Measurements from ENCODE around the gene NCAPG2. TPM values are rescaled to one million over a fixed set of nuclear protein-coding genes. Genes with fewer than 3 reads are reported as not detected.

Gene NCAPG2, protein sequence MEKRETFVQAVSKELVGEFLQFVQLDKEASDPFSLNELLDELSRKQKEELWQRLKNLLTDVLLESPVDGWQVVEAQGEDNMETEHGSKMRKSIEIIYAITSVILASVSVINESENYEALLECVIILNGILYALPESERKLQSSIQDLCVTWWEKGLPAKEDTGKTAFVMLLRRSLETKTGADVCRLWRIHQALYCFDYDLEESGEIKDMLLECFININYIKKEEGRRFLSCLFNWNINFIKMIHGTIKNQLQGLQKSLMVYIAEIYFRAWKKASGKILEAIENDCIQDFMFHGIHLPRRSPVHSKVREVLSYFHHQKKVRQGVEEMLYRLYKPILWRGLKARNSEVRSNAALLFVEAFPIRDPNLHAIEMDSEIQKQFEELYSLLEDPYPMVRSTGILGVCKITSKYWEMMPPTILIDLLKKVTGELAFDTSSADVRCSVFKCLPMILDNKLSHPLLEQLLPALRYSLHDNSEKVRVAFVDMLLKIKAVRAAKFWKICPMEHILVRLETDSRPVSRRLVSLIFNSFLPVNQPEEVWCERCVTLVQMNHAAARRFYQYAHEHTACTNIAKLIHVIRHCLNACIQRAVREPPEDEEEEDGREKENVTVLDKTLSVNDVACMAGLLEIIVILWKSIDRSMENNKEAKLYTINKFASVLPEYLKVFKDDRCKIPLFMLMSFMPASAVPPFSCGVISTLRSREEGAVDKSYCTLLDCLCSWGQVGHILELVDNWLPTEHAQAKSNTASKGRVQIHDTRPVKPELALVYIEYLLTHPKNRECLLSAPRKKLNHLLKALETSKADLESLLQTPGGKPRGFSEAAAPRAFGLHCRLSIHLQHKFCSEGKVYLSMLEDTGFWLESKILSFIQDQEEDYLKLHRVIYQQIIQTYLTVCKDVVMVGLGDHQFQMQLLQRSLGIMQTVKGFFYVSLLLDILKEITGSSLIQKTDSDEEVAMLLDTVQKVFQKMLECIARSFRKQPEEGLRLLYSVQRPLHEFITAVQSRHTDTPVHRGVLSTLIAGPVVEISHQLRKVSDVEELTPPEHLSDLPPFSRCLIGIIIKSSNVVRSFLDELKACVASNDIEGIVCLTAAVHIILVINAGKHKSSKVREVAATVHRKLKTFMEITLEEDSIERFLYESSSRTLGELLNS
- 11.7 TPM for total RNA-seq

- intact Hi-C loops (cut with DNase I): no loop called here
- DNase-seq (ENCODE audit: low spot score) (peak; percentile 99), ATAC-seq (peak; percentile 99)
Observed at GRCh38 chr7:158704524-158705233, at the start of gene NCAPG2. TSS of gene NCAPG2 (minus strand) at chr7:158704804. CDS start at chr7:158701899, 2,905 bp downstream.

DNA sequence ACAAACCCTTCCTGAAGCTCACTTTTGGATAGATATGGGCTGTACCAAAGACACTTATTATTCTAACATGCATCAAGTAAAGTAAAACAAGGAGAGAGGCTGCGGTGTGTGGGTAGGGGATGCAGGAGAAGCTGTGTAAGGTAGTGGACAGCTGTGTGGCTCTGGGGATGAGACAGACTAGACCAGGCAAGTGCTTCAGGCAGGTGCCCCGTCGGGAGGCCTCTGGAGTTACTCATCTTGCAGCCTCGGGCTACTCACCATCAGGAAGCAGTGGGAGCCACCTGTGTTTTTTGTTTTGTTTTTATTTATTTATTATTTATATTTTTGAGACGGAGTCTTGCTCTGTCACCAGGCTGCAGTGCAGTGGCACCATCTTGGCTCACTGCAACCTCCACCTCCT, 49.3 kb upstream of the NCAPG2 start:
- intact Hi-C loops (cut with DNase I): no loop called here
- DNase-seq (ENCODE audit: low spot score) (no peak), ATAC-seq (no peak)

DNA sequence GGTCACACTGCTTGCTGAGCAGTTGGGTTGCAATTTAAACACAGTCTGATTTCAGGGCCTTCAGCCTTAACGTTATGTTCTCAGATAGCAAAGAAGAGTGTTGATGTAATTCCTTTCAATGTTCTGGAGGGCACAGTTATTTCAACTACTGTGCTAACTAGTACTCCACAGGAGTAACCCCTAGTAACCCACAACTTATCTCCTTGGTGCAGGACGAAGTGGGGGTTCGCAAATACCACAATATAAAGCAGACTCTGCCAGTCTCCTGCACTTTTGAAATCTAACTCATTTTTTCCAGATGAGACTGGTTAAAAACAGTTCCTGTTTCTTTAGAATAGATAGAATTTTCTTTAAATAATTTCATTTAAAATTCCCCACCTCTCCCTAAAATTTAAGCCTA, 47.1 kb upstream of the NCAPG2 start:
- no peak for DNase-seq (ENCODE audit: low spot score)
- ATAC-seq: no peak
- intact Hi-C loops (cut with DNase I): no loop called here

GRCh38 chr7:158751199-158751598, 46.6 kb upstream of the NCAPG2 start:
- no peak for DNase-seq (ENCODE audit: low spot score)

GRCh38 chr7:158750702-158751101, 46.1 kb upstream of the NCAPG2 start:
- no peak for DNase-seq (ENCODE audit: low spot score)
- no peak for ATAC-seq
- intact Hi-C loops (cut with DNase I): no loop called here

More at GRCh38 chr7:158751199-158751598, 46.6 kb upstream of the NCAPG2 start:
- intact Hi-C loops (cut with DNase I): no loop called here
- ATAC-seq: no peak

- DNase-seq (ENCODE audit: low spot score) (no peak), ATAC-seq (no peak)
- intact Hi-C loops (cut with DNase I): no loop called here
Observed at GRCh38 chr7:158749396-158749795, 44.8 kb upstream of the NCAPG2 start.

DNA sequence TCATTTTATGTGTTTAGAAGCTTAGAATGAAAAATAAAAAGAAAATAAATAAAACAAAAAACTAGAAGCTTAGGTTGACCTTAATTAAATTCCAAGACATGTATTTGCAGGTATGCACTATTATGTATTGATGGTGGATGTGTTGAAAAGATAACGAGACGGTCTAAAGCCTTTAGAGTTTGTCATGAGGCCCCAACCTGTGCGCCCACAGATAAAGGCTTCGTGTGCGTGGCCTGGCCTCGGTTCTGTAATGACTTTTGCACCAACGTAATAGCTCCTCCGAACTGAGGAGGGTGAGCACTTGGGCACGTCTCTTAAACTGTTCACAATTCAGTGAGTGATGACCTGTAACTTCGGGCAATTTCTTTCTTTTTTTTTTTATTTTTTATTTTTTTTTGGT, 43.7 kb upstream of the NCAPG2 start:
- DNase-seq (ENCODE audit: low spot score) (no peak), ATAC-seq (no peak)
- intact Hi-C loops (cut with DNase I): no loop called here

DNA sequence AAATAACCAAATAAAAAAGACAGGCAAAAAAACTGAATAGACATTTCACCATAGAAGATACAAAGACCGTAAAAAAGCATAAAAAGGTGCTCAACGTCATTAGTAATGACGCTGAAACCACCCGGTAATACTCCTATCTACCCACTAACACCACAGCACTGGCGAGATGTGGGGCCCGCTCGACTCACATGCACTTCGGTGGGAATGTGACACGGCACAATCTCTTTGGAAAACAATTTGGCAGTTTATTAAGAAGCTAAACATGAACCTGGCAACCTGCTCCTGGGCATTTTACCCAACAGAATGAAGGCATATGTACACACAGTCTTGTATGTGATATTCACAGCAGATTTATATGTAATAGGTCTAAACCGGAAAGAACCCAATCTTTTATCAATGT, 42.8 kb upstream of the NCAPG2 start:
- DNase-seq (ENCODE audit: low spot score) (no peak), ATAC-seq (no peak)
- intact Hi-C loops (cut with DNase I): no loop called here

GRCh38 chr7:158746957-158747356, 42.4 kb upstream of the NCAPG2 start:
- DNase-seq (ENCODE audit: low spot score) (no peak), ATAC-seq (no peak)
- intact Hi-C loops (cut with DNase I): no loop called here

- intact Hi-C loops (cut with DNase I): no loop called here
- DNase-seq (ENCODE audit: low spot score) (no peak), ATAC-seq (no peak)
Observed at GRCh38 chr7:158745057-158745715, 40.6 kb upstream of the NCAPG2 start.

- intact Hi-C loops (cut with DNase I): loop anchor here (5.0 kb wide), 1 partner anchor 1277 kb away; no protein-coding TSS in a partner anchor
Observed at GRCh38 chr7:158744070-158744469, 39.5 kb upstream of the NCAPG2 start.

GRCh38 chr7:158743219-158743618, 38.6 kb upstream of the NCAPG2 start:
- DNase-seq (ENCODE audit: low spot score) (no peak), ATAC-seq (no peak)
- intact Hi-C loops (cut with DNase I): loop anchor here (5.0 kb wide), 1 partner anchor 1276 kb away; no protein-coding TSS in a partner anchor

More at GRCh38 chr7:158744070-158744469, 39.5 kb upstream of the NCAPG2 start:
- ATAC-seq (no peak), DNase-seq (ENCODE audit: low spot score) (no peak)

DNA sequence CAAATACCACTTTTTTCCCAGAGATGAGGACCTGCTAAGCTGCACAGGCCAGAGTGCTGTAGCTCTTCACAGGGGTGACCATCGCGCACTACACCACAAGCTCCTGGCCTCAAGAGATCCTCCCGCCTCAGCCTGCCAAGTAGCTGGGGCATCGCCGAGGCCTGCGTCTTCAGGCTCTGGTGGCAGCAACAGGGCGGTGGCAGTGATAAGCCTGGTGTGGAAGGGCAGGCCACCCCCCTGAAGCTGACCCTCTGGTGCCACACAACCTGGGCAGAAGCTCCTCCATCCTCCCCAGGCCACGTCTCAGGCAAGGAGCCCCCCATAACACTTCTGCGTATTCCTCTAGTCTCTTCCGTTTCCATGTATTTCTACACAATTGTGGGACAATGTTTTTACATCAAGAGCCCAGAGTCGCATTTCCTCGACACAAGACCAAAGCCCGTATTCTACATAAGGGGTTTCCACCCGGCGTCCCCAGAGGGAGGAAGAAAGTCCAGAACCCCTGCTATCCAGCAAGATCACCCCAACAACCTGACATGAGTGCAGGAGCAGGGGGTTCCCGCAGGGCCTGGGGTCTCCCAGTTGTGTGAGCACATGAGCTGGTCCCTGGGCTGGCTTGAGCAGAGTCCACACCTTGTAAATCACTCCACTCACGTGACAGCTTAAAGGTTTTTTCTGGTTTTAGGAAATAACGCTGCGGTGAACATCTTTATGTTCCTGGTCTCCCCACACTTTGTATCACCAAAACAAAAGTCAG, 37.6 kb upstream of the NCAPG2 start:
- ATAC-seq (no peak), DNase-seq (ENCODE audit: low spot score) (no peak)
- intact Hi-C loops (cut with DNase I): loop anchor here (5.0 kb wide), 1 partner anchor 1275 kb away; no protein-coding TSS in a partner anchor

- intact Hi-C loops (cut with DNase I): loop anchor here (5.0 kb wide), 1 partner anchor 1274 kb away; no protein-coding TSS in a partner anchor
- DNase-seq (ENCODE audit: low spot score) (no peak), ATAC-seq (no peak)
Observed at GRCh38 chr7:158741294-158741666, 36.7 kb upstream of the NCAPG2 start.

DNA sequence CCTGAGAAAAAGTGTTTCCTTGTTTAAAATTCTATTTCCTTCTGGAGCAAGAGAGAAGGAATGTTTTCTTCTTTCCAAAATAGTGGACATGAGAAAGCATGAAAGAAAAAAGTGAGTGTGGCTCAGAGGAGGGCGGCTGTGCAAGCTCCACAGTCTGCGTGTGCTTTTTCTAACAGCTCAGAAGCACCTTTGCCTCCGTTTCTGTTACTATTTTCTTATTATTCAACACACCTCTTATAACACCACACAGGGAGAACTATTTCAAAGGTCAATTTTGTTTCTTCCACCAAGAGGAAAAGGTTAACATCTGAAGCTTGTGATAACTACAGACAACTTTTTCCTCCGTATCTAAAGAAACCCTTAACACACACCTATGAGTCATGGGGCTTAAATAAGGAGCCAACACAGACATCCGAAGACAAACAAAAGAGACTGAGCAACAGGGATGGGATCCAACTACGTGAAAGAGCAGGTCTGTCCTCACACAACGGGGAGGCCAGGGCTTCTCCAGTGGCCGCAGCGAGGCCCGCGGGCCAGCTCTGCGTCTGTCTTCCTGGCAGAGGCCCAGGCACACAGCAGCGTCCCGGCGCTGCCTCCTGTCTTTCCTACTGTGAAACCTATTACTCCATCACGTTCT, 36.2 kb upstream of the NCAPG2 start:
- no peak for DNase-seq (ENCODE audit: low spot score)
- peak; percentile 71 for ATAC-seq
- intact Hi-C loops (cut with DNase I): loop anchor here (5.0 kb wide), 1 partner anchor 1273 kb away; no protein-coding TSS in a partner anchor

- intact Hi-C loops (cut with DNase I): loop anchor here (5.0 kb wide), 1 partner anchor 1273 kb away; no protein-coding TSS in a partner anchor
- ATAC-seq (peak; percentile 85), DNase-seq (ENCODE audit: low spot score) (no peak)
Observed at GRCh38 chr7:158740013-158740656, 35.5 kb upstream of the NCAPG2 start.
